IMR-90 (cell line): Measurements from ENCODE around the gene GDF3. TPM values are rescaled to one million over a fixed set of nuclear protein-coding genes. Genes with fewer than 3 reads are reported as not detected.

Experiments used
- ATAC-seq: fragments of 200-7000 bp; cut with Tn5 transposase; 2 replicates; pipeline ENCODE4 v1.9.1; 2020; ENCODE audit warnings: low read depth, mild to moderate bottlenecking, moderate library complexity
- BruUV-seq: library from RNA; stranded (reverse); fragments of 400-500 nt; replicated peaks from 2 replicates; lab custom pipeline; 2021; lab: Mats Ljungman, UMichigan
- CTCF ChIA-PET: fragments of 300-600 bp; formaldehyde crosslinking; extraction: SDS; loops from one replicate; lab custom pipeline; 2021; ENCODE audit warnings: antibody characterized with exemption; lab: Yijun Ruan, JAX
- POLR2A ChIA-PET: fragments of 300-600 bp; sonication (Branson Sonifier 250); formaldehyde crosslinking; loops from one replicate; lab custom pipeline; 2022; ENCODE audit warnings: antibody characterized with exemption; ENCODE audit not compliant: unreplicated experiment; lab: Charles Lee
- DNase-seq: peaks from one replicate; pipeline ENCODE4 v3.0.0; 2013
- H2AFZ ChIP-seq: replicated peaks from 2 replicates; pipeline ENCODE3; 2013; ENCODE audit warnings: low read length, mild to moderate bottlenecking; ENCODE audit not compliant: poor library complexity
- H2AK5ac ChIP-seq: 2 replicates; pipeline ENCODE4 v1.6.1; 2013; ENCODE audit warnings: low read depth, low read length, inconsistent platforms
- H2AK9ac ChIP-seq: replicated peaks from 2 replicates; pipeline ENCODE3; 2013; ENCODE audit warnings: mild to moderate bottlenecking, low read depth, low read length, moderate library complexity; ENCODE audit not compliant: poor library complexity
- H2BK120ac ChIP-seq: 2 replicates; pipeline ENCODE4 v1.6.1; 2013; ENCODE audit warnings: low read depth, low read length, inconsistent platforms
- H2BK15ac ChIP-seq: 3 replicates; pipeline ENCODE4 v1.6.1; 2013; ENCODE audit warnings: low read depth, low read length, inconsistent platforms
- H2BK20ac ChIP-seq: 2 replicates; pipeline ENCODE4 v1.6.1; 2013; ENCODE audit warnings: low read depth, mild to moderate bottlenecking, inconsistent platforms, low read length, moderate library complexity
- H2BK5ac ChIP-seq: 2 replicates; pipeline ENCODE4 v1.6.1; 2013; ENCODE audit warnings: mild to moderate bottlenecking, low read depth, low read length, inconsistent platforms; ENCODE audit not compliant: poor library complexity, severe bottlenecking
- H3K14ac ChIP-seq: replicated peaks from 2 replicates; pipeline ENCODE4 v1.6.1; 2013; ENCODE audit warnings: low read depth, low read length, inconsistent platforms
- H3K18ac ChIP-seq: 2 replicates; pipeline ENCODE4 v1.6.1; 2013; ENCODE audit warnings: low read depth, low read length, control low read depth
- H3K23ac ChIP-seq: 2 replicates; pipeline ENCODE4 v1.6.1; 2013; ENCODE audit warnings: low read depth, low read length, inconsistent platforms
- H3K27ac ChIP-seq: 2 replicates; pipeline ENCODE4 v1.5.1; 2013; ENCODE audit warnings: mild to moderate bottlenecking, control low read depth, low read length; ENCODE audit not compliant: insufficient read depth
- H3K27me3 ChIP-seq: 2 replicates; pipeline ENCODE4 v1.6.1; 2013; ENCODE audit warnings: low read length; ENCODE audit not compliant: control insufficient read depth, insufficient read depth
- H3K36me3 ChIP-seq: 2 replicates; pipeline ENCODE4 v1.6.1; 2013; ENCODE audit warnings: low read length, mixed read lengths; ENCODE audit not compliant: control insufficient read depth, insufficient read depth
- H3K4ac ChIP-seq: 2 replicates; pipeline ENCODE4 v1.6.1; 2013; ENCODE audit warnings: low read depth, low read length, inconsistent platforms
- H3K4me1 ChIP-seq: 2 replicates; pipeline ENCODE4 v1.6.1; 2013; ENCODE audit warnings: low read length, mixed read lengths; ENCODE audit not compliant: control insufficient read depth, insufficient read depth
- H3K4me2 ChIP-seq: 2 replicates; pipeline ENCODE4 v1.6.1; 2013; ENCODE audit warnings: low read depth, mild to moderate bottlenecking, control low read depth, low read length, moderate library complexity
- H3K4me3 ChIP-seq: 2 replicates; pipeline ENCODE4 v1.5.1; 2013; ENCODE audit warnings: low read depth, mild to moderate bottlenecking, control low read depth, low read length, moderate library complexity; ENCODE audit not compliant: insufficient read depth
- H3K56ac ChIP-seq: 2 replicates; pipeline ENCODE4 v1.6.1; 2013; ENCODE audit warnings: low read length, inconsistent platforms; ENCODE audit not compliant: insufficient read depth; ENCODE audit errors: extremely low read depth
- H3K79me1 ChIP-seq, 2 experiments: 2 replicates each; pipeline ENCODE4 v1.6.1; 2013; ENCODE audit warnings: low read length in 2 of 2, inconsistent platforms in 1 of 2, low read depth in 1 of 2
- H3K9ac ChIP-seq: 2 replicates; pipeline ENCODE4 v1.6.1; 2013; ENCODE audit warnings: low read depth, low read length, control low read depth
- H3K9me1 ChIP-seq: 2 replicates; pipeline ENCODE4 v1.6.1; 2013; ENCODE audit warnings: low read length, inconsistent platforms; ENCODE audit not compliant: insufficient read depth
- H3K9me3 ChIP-seq: 2 replicates; pipeline ENCODE4 v1.6.1; 2013; ENCODE audit warnings: low read length; ENCODE audit not compliant: control insufficient read depth, insufficient read depth
- H4K20me1 ChIP-seq: 2 replicates; pipeline ENCODE4 v1.6.1; 2013; ENCODE audit warnings: low read length, inconsistent platforms; ENCODE audit not compliant: insufficient read depth
- H4K5ac ChIP-seq: 2 replicates; pipeline ENCODE4 v1.6.1; 2013; ENCODE audit warnings: mild to moderate bottlenecking, low read depth, low read length, control low read depth
- H4K8ac ChIP-seq, 2 experiments: 2 replicates each; pipeline ENCODE4 v1.6.1; 2013; ENCODE audit warnings: low read depth in 2 of 2, low read length in 2 of 2, control low read depth in 1 of 2, inconsistent platforms in 1 of 2
- H4K91ac ChIP-seq: 2 replicates; pipeline ENCODE4 v1.6.1; 2013; ENCODE audit warnings: low read depth, low read length, inconsistent platforms; ENCODE audit not compliant: insufficient read depth
- BHLHE40 ChIP-seq: fragments of 150-350 bp; IDR thresholded peaks from 2 replicates; pipeline ENCODE4 v1.6.1; 2016; ENCODE audit warnings: mild to moderate bottlenecking, low read depth, low read length
- CEBPB ChIP-seq: IDR thresholded peaks from 2 replicates; pipeline ENCODE4 v1.6.1; 2012; ENCODE audit warnings: low read depth, low read length, improper control_type of control experiment
- CHD1 ChIP-seq: IDR thresholded peaks from 2 replicates; pipeline ENCODE4 v1.6.1; 2012; ENCODE audit warnings: low read depth, low read length, improper control_type of control experiment
- FOS ChIP-seq: fragments of 150-350 bp; IDR thresholded peaks from 2 replicates; pipeline ENCODE4 v1.6.1; 2016; ENCODE audit warnings: low read depth, low read length
- MAFK ChIP-seq: IDR thresholded peaks from 2 replicates; pipeline ENCODE4 v1.6.1; 2012; ENCODE audit warnings: low read depth, low read length, improper control_type of control experiment
- MAZ ChIP-seq: IDR thresholded peaks from 2 replicates; pipeline ENCODE4 v1.6.1; 2012; ENCODE audit warnings: low read depth, mild to moderate bottlenecking, low read length, improper control_type of control experiment, moderate library complexity, borderline replicate concordance
- NFE2L2 ChIP-seq: fragments of 150-350 bp; IDR thresholded peaks from 2 replicates; pipeline ENCODE4 v1.6.1; 2016; ENCODE audit warnings: low read depth, mild to moderate bottlenecking, low read length
- RCOR1 ChIP-seq: IDR thresholded peaks from 2 replicates; pipeline ENCODE4 v1.6.1; 2012; ENCODE audit warnings: mild to moderate bottlenecking, low read length, improper control_type of control experiment; ENCODE audit not compliant: insufficient replicate concordance
- RFX5 ChIP-seq: IDR thresholded peaks from 2 replicates; pipeline ENCODE4 v1.8.0; 2012; ENCODE audit warnings: low read depth, mild to moderate bottlenecking, low read length, moderate library complexity
- SMC3 ChIP-seq: fragments of 150-350 bp; IDR thresholded peaks from 2 replicates; pipeline ENCODE4 v1.6.1; 2016; ENCODE audit warnings: low read depth, mild to moderate bottlenecking, antibody characterized with exemption, low read length, moderate library complexity
- WGBS, 2 experiments: methylation state at CpG; one replicate each; pipeline versions ENCODE4 v1.1.5 to v1.1.7; 2013; ENCODE audit warnings: missing lambda C conversion rate in 2 of 2; ENCODE audit not compliant: insufficient read length in 1 of 2; ENCODE audit errors: extremely low coverage in 2 of 2; 5-methylcytosine and 5-hydroxymethylcytosine counted together
- dilution Hi-C: fragments of 300-500 bp; cut with HindIII; formaldehyde crosslinking; loops from one replicate; pipeline ENCODE4 v1.14.3; 2018; ENCODE audit warnings: low sequenced_read_pairs; ENCODE audit not compliant: unreplicated experiment
- in situ Hi-C: fragments of 300-500 bp; cut with MboI; formaldehyde crosslinking; loops from 3 replicates; pipeline ENCODE4 v1.14.3; 2019; ENCODE audit warnings: low sequenced_read_pairs, inconsistent platforms, mixed read lengths
- intact Hi-C: fragments of 100-400 bp; cut with micrococcal nuclease; formaldehyde crosslinking; loops from 2 replicates; pipeline ENCODE4 v1.10.0; 2022
- polyA plus RNA-seq, 3 experiments: library from polyadenylated mRNA; depleted of rRNA; stranded (reverse); fragments of >200 nt; gene quantifications; 2 replicates each; pipeline ENCODE4 v1.2.3, GENCODE V29; 2012; ENCODE audit warnings: low replicate concordance in 1 of 3
- total RNA-seq: library from RNA; depleted of rRNA; stranded (reverse); fragments of >200 nt; gene quantifications from 2 replicates; pipeline ENCODE4 v1.2.3, GENCODE V29; 2012

Gene GDF3
- total and polyA plus RNA-seq, 2 of the 4 experiments (the other 2 are of a cell fraction) = not detected

- no peak for TF ChIP-seq SMC3
Measured at GRCh38 chr12:7695566-7696197, at the start of gene GDF3 (continued).

- dilution Hi-C loops = no loop called here
Measured at GRCh38 chr12:7732993-7733392, 37.4 kb upstream of the GDF3 start.

More at GRCh38 chr12:7732993-7733392, 37.4 kb upstream of the GDF3 start:
- no peak overlapping the region for H2BK120ac ChIP-seq
- no peaks in the 10 kb centered on the region for H3K27me3 ChIP-seq
- no peak for ATAC-seq
- H2BK5ac ChIP-seq = no peak overlapping the region
- no peak for DNase-seq
- peaks cover 2% of the 10 kb centered on the region; the same call in 1 of the 2 replicates for H3K9me3 ChIP-seq
- no peaks in the 10 kb centered on the region for H3K79me1 ChIP-seq
- intact Hi-C loops (no loop called here), in situ Hi-C loops (no loop called here)
- no peak overlapping the region for H4K5ac ChIP-seq
- no peak for TF ChIP-seq FOS
- TF ChIP-seq CHD1 = no peak
- TF ChIP-seq RFX5 = no peak
- TF ChIP-seq SMC3 = no peak
- no peak for TF ChIP-seq RCOR1
- no peak for TF ChIP-seq NFE2L2
- TF ChIP-seq MAZ = no peak
- no peak for TF ChIP-seq MAFK
- TF ChIP-seq CEBPB = no peak
- no peak for TF ChIP-seq BHLHE40
- POLR2A ChIA-PET = no interaction called here
- H2AFZ ChIP-seq = no peak overlapping the region
- H4K91ac ChIP-seq = no peak overlapping the region
- CTCF ChIA-PET = no interaction called here
- H3K14ac ChIP-seq = no peak overlapping the region
- BruUV-seq = no TSS peak
- no peaks in the 10 kb centered on the region for H3K4me1 ChIP-seq
- no peak overlapping the region for H4K8ac ChIP-seq
- no peak overlapping the region for H3K27ac ChIP-seq
- H2BK15ac ChIP-seq = no peak overlapping the region
- H2BK20ac ChIP-seq = no peak overlapping the region
- H3K4ac ChIP-seq = no peak overlapping the region
- H3K4me2 ChIP-seq = no peak overlapping the region
- H3K9me1 ChIP-seq = no peaks in the 10 kb centered on the region
- WGBS, 2 experiments = no CpG with 5 or more reads among the region's 3 CpGs
- no peak overlapping the region for H2AK5ac ChIP-seq
- H2AK9ac ChIP-seq = no peak overlapping the region
- no peak overlapping the region for H3K9ac ChIP-seq
- H3K23ac ChIP-seq = no peak overlapping the region
- H3K4me3 ChIP-seq = no peak overlapping the region
- no peak overlapping the region for H3K56ac ChIP-seq
- H3K36me3 ChIP-seq = no peaks in the 10 kb centered on the region
- H3K18ac ChIP-seq = no peak overlapping the region
- H4K20me1 ChIP-seq = no peaks in the 10 kb centered on the region
